NB4 (cell line): Measurements from ENCODE around the gene TAF8.

ENCODE experiments used
- POLR2A ChIP-seq: IDR thresholded peaks from 2 replicates; pipeline ENCODE4 v1.6.1; 2011; ENCODE audit warnings: mild to moderate bottlenecking; ENCODE audit not compliant: insufficient read length; ENCODE audit errors: extremely low read depth
- TF ChIP-seq, protein P1 (sequence below): IDR thresholded peaks from one replicate; pipeline ENCODE4 v1.5.1; 2012; ENCODE audit warnings: low read depth, low read length

DNA sequence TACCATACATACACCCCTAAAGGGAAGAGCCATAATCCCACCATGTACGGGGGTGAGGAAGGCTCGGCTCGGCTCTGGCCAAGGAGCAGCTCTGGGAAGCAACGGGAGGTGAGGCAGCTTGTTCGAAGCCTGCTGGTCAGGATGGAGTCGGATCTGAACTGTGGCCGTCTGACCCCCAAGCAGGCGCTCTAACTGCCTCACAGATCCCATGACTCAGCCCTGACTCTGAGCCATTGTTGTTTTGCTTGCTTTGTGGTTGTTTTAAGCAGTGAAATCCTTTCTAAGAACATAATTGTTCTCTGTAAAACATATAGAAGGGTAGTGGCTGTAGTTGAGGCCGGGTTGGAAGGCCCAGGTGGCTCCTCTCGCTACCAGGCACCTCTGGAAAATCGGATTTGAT, 81.2 kb downstream of the TAF8 start:
- no peak for TF ChIP-seq POLR2A
- TF ChIP-seq, protein P1, sequence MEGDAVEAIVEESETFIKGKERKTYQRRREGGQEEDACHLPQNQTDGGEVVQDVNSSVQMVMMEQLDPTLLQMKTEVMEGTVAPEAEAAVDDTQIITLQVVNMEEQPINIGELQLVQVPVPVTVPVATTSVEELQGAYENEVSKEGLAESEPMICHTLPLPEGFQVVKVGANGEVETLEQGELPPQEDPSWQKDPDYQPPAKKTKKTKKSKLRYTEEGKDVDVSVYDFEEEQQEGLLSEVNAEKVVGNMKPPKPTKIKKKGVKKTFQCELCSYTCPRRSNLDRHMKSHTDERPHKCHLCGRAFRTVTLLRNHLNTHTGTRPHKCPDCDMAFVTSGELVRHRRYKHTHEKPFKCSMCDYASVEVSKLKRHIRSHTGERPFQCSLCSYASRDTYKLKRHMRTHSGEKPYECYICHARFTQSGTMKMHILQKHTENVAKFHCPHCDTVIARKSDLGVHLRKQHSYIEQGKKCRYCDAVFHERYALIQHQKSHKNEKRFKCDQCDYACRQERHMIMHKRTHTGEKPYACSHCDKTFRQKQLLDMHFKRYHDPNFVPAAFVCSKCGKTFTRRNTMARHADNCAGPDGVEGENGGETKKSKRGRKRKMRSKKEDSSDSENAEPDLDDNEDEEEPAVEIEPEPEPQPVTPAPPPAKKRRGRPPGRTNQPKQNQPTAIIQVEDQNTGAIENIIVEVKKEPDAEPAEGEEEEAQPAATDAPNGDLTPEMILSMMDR: no peak
